Measurements from ENCODE around the gene NR1D2. TPM values are rescaled to one million over a fixed set of nuclear protein-coding genes. Genes with fewer than 3 reads are reported as not detected.
A peak's percentile ranks its signal among the peaks of the same experiment; 100 is the strongest.

Gene NR1D2
- total RNA-seq, 2 donors from 2014 or later: 10.6 to 15.9 TPM

- Mint-ChIP-seq H3K36me3 (ENCODE audit: low read depth) (peaks cover 58% of the 10 kb centered on the region), H3K9me3 (no peaks in the 10 kb centered on the region), H3K4me1 (peaks cover 30% of the 10 kb centered on the region), H3K27ac (no peak overlapping the region), H3K4me3 (peak overlapping the region; percentile 97), H3K27me3 (no peaks in the 10 kb centered on the region)
- ATAC-seq (replicated peaks): no peak
Observed at GRCh38 chr3:23919628-23920027, 25.5 kb upstream of the NR1D2 start.

- no peak for ATAC-seq (replicated peaks)
- Mint-ChIP-seq H3K4me1 (peaks cover 26% of the 10 kb centered on the region), H3K27ac (no peak overlapping the region), H3K27me3 (no peaks in the 10 kb centered on the region), H3K9me3 (no peaks in the 10 kb centered on the region), H3K36me3 (ENCODE audit: low read depth) (peaks cover 58% of the 10 kb centered on the region), H3K4me3 (peak overlapping the region; percentile 97)
Observed at GRCh38 chr3:23920151-23920655, 24.9 kb upstream of the NR1D2 start.

GRCh38 chr3:23921052-23921511, 24.0 kb upstream of the NR1D2 start:
- Mint-ChIP-seq H3K27me3 (no peaks in the 10 kb centered on the region), H3K4me3 (no peak overlapping the region), H3K36me3 (ENCODE audit: low read depth) (peaks cover 58% of the 10 kb centered on the region), H3K9me3 (no peaks in the 10 kb centered on the region), H3K4me1 (peaks cover 19% of the 10 kb centered on the region), H3K27ac (no peak overlapping the region)
- no peak for ATAC-seq (replicated peaks)

- no peaks in the 10 kb centered on the region for H3K9me3 Mint-ChIP-seq
- no peak overlapping the region for H3K27ac Mint-ChIP-seq
- H3K4me3 Mint-ChIP-seq: no peak overlapping the region
- peaks cover 36% of the 10 kb centered on the region for H3K36me3 Mint-ChIP-seq (ENCODE audit: low read depth)
- no peak for ATAC-seq (replicated peaks)
- H3K27me3 Mint-ChIP-seq: no peaks in the 10 kb centered on the region
- peaks cover 13% of the 10 kb centered on the region for H3K4me1 Mint-ChIP-seq
Observed at GRCh38 chr3:23923786-23924185, 21.3 kb upstream of the NR1D2 start.

- Mint-ChIP-seq H3K4me3 (no peak overlapping the region), H3K27ac (no peak overlapping the region), H3K36me3 (ENCODE audit: low read depth) (peaks cover 11% of the 10 kb centered on the region), H3K27me3 (no peaks in the 10 kb centered on the region), H3K9me3 (no peaks in the 10 kb centered on the region), H3K4me1 (no peaks in the 10 kb centered on the region)
- ATAC-seq (replicated peaks): no peak
Observed at GRCh38 chr3:23926246-23926645, 18.8 kb upstream of the NR1D2 start.

GRCh38 chr3:23926736-23927135, 18.4 kb upstream of the NR1D2 start:
- Mint-ChIP-seq H3K36me3 (ENCODE audit: low read depth) (peaks cover 6% of the 10 kb centered on the region), H3K27me3 (no peaks in the 10 kb centered on the region), H3K4me1 (no peaks in the 10 kb centered on the region), H3K27ac (no peak overlapping the region), H3K9me3 (no peaks in the 10 kb centered on the region), H3K4me3 (no peak overlapping the region)
- ATAC-seq (replicated peaks): no peak

GRCh38 chr3:23928524-23928923, 16.6 kb upstream of the NR1D2 start:
- no peak overlapping the region for H3K27ac Mint-ChIP-seq
- no peak for ATAC-seq (replicated peaks)
- H3K9me3 Mint-ChIP-seq: no peaks in the 10 kb centered on the region
- H3K4me1 Mint-ChIP-seq: no peaks in the 10 kb centered on the region
- H3K27me3 Mint-ChIP-seq: no peaks in the 10 kb centered on the region
- no peaks in the 10 kb centered on the region for H3K36me3 Mint-ChIP-seq (ENCODE audit: low read depth)
- H3K4me3 Mint-ChIP-seq: no peak overlapping the region

- Mint-ChIP-seq H3K4me1 (no peaks in the 10 kb centered on the region), H3K9me3 (no peaks in the 10 kb centered on the region), H3K4me3 (no peak overlapping the region), H3K27ac (no peak overlapping the region), H3K27me3 (no peaks in the 10 kb centered on the region), H3K36me3 (ENCODE audit: low read depth) (no peaks in the 10 kb centered on the region)
- ATAC-seq (replicated peaks): no peak
Observed at GRCh38 chr3:23931597-23931996, 13.5 kb upstream of the NR1D2 start.

- Mint-ChIP-seq H3K4me1 (no peaks in the 10 kb centered on the region), H3K9me3 (no peaks in the 10 kb centered on the region), H3K27me3 (no peaks in the 10 kb centered on the region), H3K36me3 (ENCODE audit: low read depth) (no peaks in the 10 kb centered on the region), H3K27ac (no peak overlapping the region), H3K4me3 (no peak overlapping the region)
- ATAC-seq (replicated peaks): no peak
Observed at GRCh38 chr3:23932571-23932970, 12.5 kb upstream of the NR1D2 start.

GRCh38 chr3:23934253-23934652, 10.8 kb upstream of the NR1D2 start:
- H3K36me3 Mint-ChIP-seq (ENCODE audit: low read depth): no peaks in the 10 kb centered on the region
- ATAC-seq (replicated peaks): no peak
- H3K27me3 Mint-ChIP-seq: no peaks in the 10 kb centered on the region
- no peaks in the 10 kb centered on the region for H3K4me1 Mint-ChIP-seq
- no peak overlapping the region for H3K4me3 Mint-ChIP-seq
- no peak overlapping the region for H3K27ac Mint-ChIP-seq
- no peaks in the 10 kb centered on the region for H3K9me3 Mint-ChIP-seq

- H3K9me3 Mint-ChIP-seq: no peaks in the 10 kb centered on the region
- H3K36me3 Mint-ChIP-seq (ENCODE audit: low read depth): no peaks in the 10 kb centered on the region
- H3K4me1 Mint-ChIP-seq: no peaks in the 10 kb centered on the region
- H3K27me3 Mint-ChIP-seq: no peaks in the 10 kb centered on the region
- H3K4me3 Mint-ChIP-seq: no peak overlapping the region
- no peak for ATAC-seq (replicated peaks)
- no peak overlapping the region for H3K27ac Mint-ChIP-seq
Observed at GRCh38 chr3:23937296-23937695, 7.8 kb upstream of the NR1D2 start.

GRCh38 chr3:23938688-23939087, 6.4 kb upstream of the NR1D2 start:
- H3K27ac Mint-ChIP-seq: no peak overlapping the region
- no peak overlapping the region for H3K4me3 Mint-ChIP-seq
- H3K27me3 Mint-ChIP-seq: no peaks in the 10 kb centered on the region
- ATAC-seq (replicated peaks): no peak
- H3K9me3 Mint-ChIP-seq: no peaks in the 10 kb centered on the region
- no peaks in the 10 kb centered on the region for H3K36me3 Mint-ChIP-seq (ENCODE audit: low read depth)
- no peaks in the 10 kb centered on the region for H3K4me1 Mint-ChIP-seq

- no peak for ATAC-seq (replicated peaks)
- Mint-ChIP-seq H3K4me3 (no peak overlapping the region), H3K36me3 (ENCODE audit: low read depth) (peaks cover 8% of the 10 kb centered on the region), H3K9me3 (no peaks in the 10 kb centered on the region), H3K27ac (no peak overlapping the region), H3K4me1 (peaks cover 5% of the 10 kb centered on the region), H3K27me3 (no peaks in the 10 kb centered on the region)
Observed at GRCh38 chr3:23940775-23941174, 4.3 kb upstream of the NR1D2 start.

- Mint-ChIP-seq H3K27ac (no peak overlapping the region), H3K9me3 (no peaks in the 10 kb centered on the region), H3K4me1 (peaks cover 5% of the 10 kb centered on the region), H3K36me3 (ENCODE audit: low read depth) (peaks cover 11% of the 10 kb centered on the region), H3K27me3 (no peaks in the 10 kb centered on the region), H3K4me3 (no peak overlapping the region)
- ATAC-seq (replicated peaks): no peak
Observed at GRCh38 chr3:23941440-23941839, 3.6 kb upstream of the NR1D2 start.

GRCh38 chr3:23942546-23942945, 2.5 kb upstream of the NR1D2 start:
- no peaks in the 10 kb centered on the region for H3K27me3 Mint-ChIP-seq
- H3K9me3 Mint-ChIP-seq: no peaks in the 10 kb centered on the region
- H3K4me1 Mint-ChIP-seq: peaks cover 11% of the 10 kb centered on the region
- no peak overlapping the region for H3K4me3 Mint-ChIP-seq
- H3K27ac Mint-ChIP-seq: no peak overlapping the region
- ATAC-seq (replicated peaks): no peak
- H3K36me3 Mint-ChIP-seq (ENCODE audit: low read depth): peaks cover 19% of the 10 kb centered on the region

All from activated T-helper 17 cell treated with anti-CD3 and anti-CD28 coated beads, Interleukin-2, amount 50 U/mL, for 72 hours (primary cell).